Transverse colon (tissue), 4 donors: ENCODE data around the gene KRTAP5-5. TPM values are rescaled to one million over a fixed set of nuclear protein-coding genes. Genes with fewer than 3 reads are reported as not detected.
"Not testable (repeated sequence)": the region's sequence is repeated elsewhere in the genome, so short reads cannot be mapped to it uniquely, and the experiment has no call there.

Source experiments
- DNase-seq: peaks from one replicate; pipeline ENCODE4 v3.0.0-alpha.2; 2019
- H3K27ac ChIP-seq, 4 donors: fragments of 200-600 bp; sonication (generic); 2 replicates each; pipeline ENCODE4 v1.5.1; 2016 to 2018; ENCODE audit warnings: inconsistent platforms in 4 of 4
- H3K27me3 ChIP-seq: fragments of 200-600 bp; sonication (generic); 2 replicates; pipeline ENCODE4 v1.5.1; 2017; ENCODE audit warnings: inconsistent platforms
- H3K36me3 ChIP-seq, 4 donors: fragments of 200-600 bp; sonication (generic); 2 replicates each; pipeline ENCODE4 v1.5.1; 2017 to 2019; ENCODE audit warnings: inconsistent platforms in 4 of 4
- H3K4me1 ChIP-seq, 4 donors: fragments of 200-600 bp; sonication (generic); 2 replicates each; pipeline ENCODE4 v1.5.1; 2017 to 2020; ENCODE audit warnings: inconsistent platforms in 4 of 4
- H3K4me3 ChIP-seq, 4 donors: fragments of 200-600 bp; sonication (generic); 1 replicate in 1 of 4; 2 replicates in 3 of 4; pipeline versions ENCODE4 v1.5.1 to v1.6.1; 2017 to 2019; ENCODE audit warnings: inconsistent platforms in 4 of 4
- H3K9me3 ChIP-seq, 2 donors: fragments of 200-600 bp; sonication (generic); 2 replicates each; pipeline ENCODE4 v1.5.1; 2017 to 2019; ENCODE audit warnings: inconsistent platforms in 2 of 2
- CTCF ChIP-seq, 5 experiments: fragments of 200-600 bp in 3 of 5; fragments of 450-650 bp in 2 of 5; sonication (generic) in 3 of 5; IDR thresholded peaks; 1 replicate in 2 of 5; 2 replicates in 3 of 5; pipeline ENCODE4 v1.5.1; 2016 to 2017; ENCODE audit warnings: antibody characterized with exemption in 5 of 5, inconsistent platforms in 3 of 5, mild to moderate bottlenecking in 2 of 5, moderate library complexity in 1 of 5
- EP300 ChIP-seq: sonication (generic); formaldehyde crosslinking; IDR thresholded peaks from one replicate; pipeline ENCODE4 v1.6.1; 2017; ENCODE audit warnings: antibody characterized with exemption, low read depth
- POLR2A ChIP-seq: fragments of 450-650 bp; IDR thresholded peaks from one replicate; pipeline ENCODE4 v1.6.1; 2016; ENCODE audit warnings: antibody characterized with exemption, mild to moderate bottlenecking, moderate library complexity
- POLR2AphosphoS5 ChIP-seq, 3 donors: sonication (generic); formaldehyde crosslinking; IDR thresholded peaks; one replicate each; pipeline ENCODE4 v1.6.1; 2016; ENCODE audit warnings: antibody characterized with exemption in 3 of 3
- WGBS, 2 donors: methylation state at CpG; one replicate each; pipeline ENCODE4 v1.1.5; 2018; ENCODE audit warnings: low coverage in 1 of 2; 5-methylcytosine and 5-hydroxymethylcytosine counted together
- in situ Hi-C, 4 donors: fragments of 200-750 bp; cut with MboI; loops; one replicate each; pipeline versions ENCODE4 v1.15.0 to v1.15.1; 2017; ENCODE audit warnings: low sequenced_read_pairs in 3 of 4, low pct_ligation_motif_present in 1 of 4, low pct_unique_long_range_greater_than_20kb in 1 of 4
- intact Hi-C: fragments of 100-400 bp; cut with DNase I; formaldehyde crosslinking; loops from one replicate; pipeline ENCODE4 v1.15.1; 2023; ENCODE audit warnings: low total_unique reads
- total RNA-seq, 4 donors: library from RNA; depleted of rRNA; stranded (reverse); fragments of >200 nt; gene quantifications; one replicate each; pipeline ENCODE4 v1.1.0, GENCODE V29; 2016

The KRTAP5-5 gene
- total RNA-seq, 4 donors from 2014 or later, result not detected

- peaks cover 0 to 19% (median 10%) of the 10 kb centered on the region in 4 donors for H3K4me1 ChIP-seq
- intact Hi-C loops (no loop called here), in situ Hi-C loops (no loop called here)
- H3K9me3 ChIP-seq, result no peaks in the 10 kb centered on the region
- no peak for DNase-seq
- no peak overlapping the region for H3K4me3 ChIP-seq
- H3K36me3 ChIP-seq, result no peaks in the 10 kb centered on the region
- no peak overlapping the region for H3K27ac ChIP-seq
- peaks cover 19% of the 10 kb centered on the region for H3K27me3 ChIP-seq
- WGBS, 2 donors, result 95% methylated on average over 18 of the region's 20 CpGs; no CpG with 5 or more reads in 1 of the 2 donors
- no peak for TF ChIP-seq POLR2A
- TF ChIP-seq EP300, result no peak
- no peak for TF ChIP-seq CTCF (IDR thresholded peaks at IDR 0.05)
- TF ChIP-seq POLR2AphosphoS5 (IDR thresholded peaks at IDR 0.05), result no peak
Measured at GRCh38 chr11:1643146-1643690, 13.6 kb downstream of the KRTAP5-5 start.

- DNase-seq, result no peak
- Histone ChIP-seq H3K27me3 (peaks cover 11% of the 10 kb centered on the region), H3K4me3 (no peak overlapping the region), H3K27ac (no peak overlapping the region), H3K9me3 (no peaks in the 10 kb centered on the region), H3K36me3 (no peaks in the 10 kb centered on the region), H3K4me1 (peaks cover 0 to 5% (median 3%) of the 10 kb centered on the region in 4 donors)
- intact Hi-C loops, result no loop called here
- in situ Hi-C loops, result no loop called here
- TF ChIP-seq EP300 (no peak), POLR2A (no peak), POLR2AphosphoS5 (IDR thresholded peaks at IDR 0.05) (no peak), CTCF (IDR thresholded peaks at IDR 0.05) (no peak)
- 50 to 79% methylated on average over 1 to 20 of the region's 20 CpGs for WGBS, 2 donors
Measured at GRCh38 chr11:1644601-1645356, 15.2 kb downstream of the KRTAP5-5 start.

GRCh38 chr11:1645357-1645821, 15.8 kb downstream of the KRTAP5-5 start:
- Histone ChIP-seq H3K4me1 (no peaks in the 10 kb centered on the region), H3K36me3 (no peaks in the 10 kb centered on the region), H3K9me3 (no peaks in the 10 kb centered on the region), H3K27ac (no peak overlapping the region), H3K4me3 (no peak overlapping the region), H3K27me3 (peaks cover 6% of the 10 kb centered on the region)
- TF ChIP-seq POLR2AphosphoS5 (IDR thresholded peaks at IDR 0.05), result no peak
- 67% methylated on average over 12 of the region's 12 CpGs; no CpG with 5 or more reads in 1 of the 2 donors for WGBS, 2 donors
- intact Hi-C loops, result no loop called here
- in situ Hi-C loops, result no loop called here
- DNase-seq, result no peak

- H3K27me3 ChIP-seq, H3K4me3 ChIP-seq, H3K9me3 ChIP-seq, H3K36me3 ChIP-seq, DNase-seq, in situ Hi-C loops, intact Hi-C loops, H3K27ac ChIP-seq, H3K4me1 ChIP-seq: not testable (repeated sequence)
- 75 to 87% methylated on average over 4 to 10 of the region's 10 CpGs for WGBS, 2 donors
Measured at GRCh38 chr11:1646540-1646939, 17.0 kb downstream of the KRTAP5-5 start.

DNA sequence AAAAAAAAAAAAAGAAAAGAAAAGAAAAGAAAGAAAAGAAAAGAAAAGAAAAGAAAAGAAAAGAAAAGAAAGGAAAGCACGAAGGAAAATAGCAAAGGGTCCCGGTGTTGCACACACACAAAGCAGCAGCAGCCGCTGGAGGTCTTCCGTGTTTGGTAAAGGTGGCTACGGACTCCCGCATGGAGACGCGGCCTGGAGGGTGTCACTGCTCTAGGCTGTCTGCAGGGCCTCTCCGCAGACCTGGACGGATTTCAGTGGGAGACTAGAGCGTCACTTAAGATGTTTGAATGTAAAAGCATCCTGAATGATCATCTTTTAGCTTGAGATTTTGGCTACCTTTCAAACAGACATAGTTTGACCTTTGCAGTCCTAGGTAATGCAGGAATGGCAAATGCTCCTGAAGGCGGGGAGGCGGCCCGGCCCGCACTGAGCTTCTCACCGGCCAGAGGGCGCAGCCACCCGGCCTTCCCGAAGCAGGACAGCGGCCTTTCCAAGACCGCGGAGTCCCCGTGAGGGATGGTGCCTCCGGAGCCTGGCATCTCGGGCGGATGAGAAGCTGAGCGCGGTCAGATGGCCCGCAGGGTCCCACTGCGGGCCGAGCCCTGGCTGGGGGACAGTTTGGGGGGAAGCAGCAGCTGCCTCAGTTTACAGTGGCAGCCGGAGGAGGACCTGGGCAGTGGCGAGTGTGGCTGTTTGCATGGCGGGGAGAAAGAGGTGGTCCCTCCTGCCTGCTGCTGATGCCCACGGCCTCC, 18.5 kb downstream of the KRTAP5-5 start:
- H3K4me1 ChIP-seq, result peaks cover 0 to 3% (median 0%) of the 10 kb centered on the region in 4 donors
- no peaks in the 10 kb centered on the region for H3K36me3 ChIP-seq
- H3K4me3 ChIP-seq, result no peak overlapping the region
- H3K27ac ChIP-seq, result no peak overlapping the region
- TF ChIP-seq POLR2A, result no peak
- 89 to 92% methylated on average over 10 to 35 of the region's 35 CpGs for WGBS, 2 donors
- intact Hi-C loops (no loop called here), in situ Hi-C loops (no loop called here)
- DNase-seq, result no peak
- peaks cover 8% of the 10 kb centered on the region for H3K27me3 ChIP-seq
- no peaks in the 10 kb centered on the region for H3K9me3 ChIP-seq
